Stimulated activated CD8-positive, alpha-beta memory T cell treated with anti-CD3 and anti-CD28 coated beads, Interleukin-12 subunit alpha, Interleukin-12 subunit beta, amount 100 ng/mL, for 1 hour (primary cell): ENCODE measurements around the gene TMEM255B.
"Not testable (repeated sequence)": the region's sequence is repeated elsewhere in the genome, so short reads cannot be mapped to it uniquely, and the experiment has no call there.

Experiments used
- DNase-seq: peaks from one replicate; pipeline ENCODE4 v3.0.0-alpha.2; 2020; ENCODE audit warnings: low read depth

The TMEM255B gene

GRCh38 chr13:113787694-113788093 is 28.7 kb downstream of the TMEM255B start:
- DNase-seq = no peak

GRCh38 chr13:113788413-113789135 is 29.5 kb downstream of the TMEM255B start:
- DNase-seq = no peak

- no peak for DNase-seq
Measured at GRCh38 chr13:113789167-113789566, 30.1 kb downstream of the TMEM255B start.

DNA sequence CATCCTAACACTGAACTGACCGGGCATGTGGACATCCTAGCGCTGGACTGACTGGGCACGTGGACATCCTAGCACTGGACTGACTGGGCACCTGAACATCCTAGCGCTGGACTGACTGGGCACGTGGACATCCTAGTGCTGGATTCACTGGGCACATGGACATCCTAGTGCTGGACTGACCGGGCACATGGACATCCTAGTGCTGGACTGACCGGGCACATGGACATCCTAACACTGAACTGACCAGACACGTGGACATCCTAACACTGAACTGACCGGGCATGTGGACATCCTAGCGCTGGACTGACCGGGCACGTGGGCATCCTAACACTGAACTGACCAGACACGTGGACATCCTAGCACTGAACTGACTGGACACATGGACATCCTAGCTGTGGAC is 30.9 kb downstream of the TMEM255B start:
- not testable (repeated sequence) for DNase-seq

GRCh38 chr13:113791226-113791625 is 32.2 kb downstream of the TMEM255B start:
- DNase-seq = no peak

DNA sequence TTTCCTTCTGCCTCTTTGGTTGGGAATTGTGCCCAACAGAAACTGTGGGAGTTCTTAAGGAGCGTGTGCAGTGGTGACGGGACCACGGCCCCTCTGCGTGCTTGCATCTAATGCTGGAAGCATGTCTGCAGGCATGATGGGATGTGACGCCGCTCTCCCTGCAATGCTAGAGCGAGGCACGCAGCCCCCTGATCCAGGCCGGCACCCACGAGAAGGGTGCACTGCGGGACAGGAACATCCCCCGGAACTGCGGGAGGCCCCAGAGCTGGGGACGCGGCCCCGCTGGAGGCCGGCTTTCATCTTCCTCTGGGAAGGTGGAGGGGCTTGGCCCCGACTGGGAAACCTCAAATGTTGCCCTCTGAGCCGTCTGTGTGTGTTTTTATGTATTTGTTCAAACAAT is 32.7 kb downstream of the TMEM255B start:
- DNase-seq = no peak

DNA sequence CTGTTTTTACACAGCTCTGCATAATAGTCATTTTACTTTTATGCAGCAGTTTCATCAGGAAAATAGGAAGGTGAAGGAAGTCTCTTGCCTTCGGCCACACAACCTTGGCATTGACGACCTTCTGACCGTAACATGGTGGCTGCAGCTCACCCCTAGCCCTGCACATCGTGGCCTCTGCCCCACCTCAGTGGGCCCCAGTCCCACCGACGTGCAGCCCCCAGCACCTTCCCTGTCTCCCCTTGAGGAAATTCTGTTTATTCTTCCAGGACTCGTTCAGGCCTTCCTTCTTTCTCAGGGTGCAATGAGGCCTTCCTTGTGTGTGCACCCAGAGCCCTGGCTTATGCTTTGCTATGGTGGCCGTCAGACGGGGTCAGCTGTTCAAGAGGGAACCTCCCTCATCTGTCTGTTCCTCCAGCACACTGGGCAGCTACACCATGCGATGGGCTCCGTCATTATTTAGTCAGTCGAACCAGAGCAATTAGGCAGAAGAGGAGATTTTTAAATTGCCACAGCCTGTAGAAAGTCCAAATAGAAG is 33.3 kb downstream of the TMEM255B start:
- no peak for DNase-seq

GRCh38 chr13:113792886-113793717 is 34.1 kb downstream of the TMEM255B start:
- DNase-seq = no peak

GRCh38 chr13:113793718-113794085 is 34.7 kb downstream of the TMEM255B start:
- no peak for DNase-seq

GRCh38 chr13:113794086-113794485 is 35.1 kb downstream of the TMEM255B start:
- DNase-seq = no peak

- no peak for DNase-seq
Measured at GRCh38 chr13:113794764-113795173, 35.7 kb downstream of the TMEM255B start.

- DNase-seq = not testable (repeated sequence)
Measured at GRCh38 chr13:113795362-113795761, 36.3 kb downstream of the TMEM255B start.

GRCh38 chr13:113796211-113796963 is 37.4 kb downstream of the TMEM255B start:
- no peak for DNase-seq

DNA sequence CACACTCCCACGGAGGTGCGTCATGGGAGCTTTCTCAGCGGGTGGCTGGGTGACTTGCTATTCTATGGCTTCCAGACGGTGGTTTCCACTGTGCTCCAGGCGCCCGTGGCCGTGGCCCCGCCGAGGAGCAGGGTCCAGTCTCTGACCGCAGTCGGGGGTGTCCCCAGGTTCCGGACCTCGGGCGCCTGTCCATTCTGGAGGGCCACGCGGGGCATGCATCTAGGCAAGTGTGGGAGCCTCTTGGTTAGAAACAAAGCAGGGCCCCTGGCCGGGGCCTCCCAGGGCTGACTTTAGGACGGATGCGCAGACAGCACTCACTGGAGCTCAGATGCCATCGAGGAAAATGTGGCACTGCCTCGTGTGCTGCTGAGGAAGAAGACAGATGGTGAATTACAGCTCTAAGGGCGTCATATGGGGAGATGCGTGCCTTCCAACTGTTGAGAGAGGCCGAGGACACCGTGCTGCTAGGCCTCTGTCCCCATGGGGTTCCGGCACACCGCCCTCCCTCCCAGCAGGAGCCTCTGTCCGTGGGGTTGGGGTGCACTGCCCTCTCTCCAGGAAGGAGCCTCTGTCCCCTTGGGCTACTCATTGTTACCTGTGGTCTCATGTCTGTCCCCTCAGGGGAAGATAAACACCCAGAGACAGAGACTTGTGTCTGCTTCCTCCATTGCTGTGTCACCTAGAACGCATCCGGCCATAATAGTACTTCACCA is 38.1 kb downstream of the TMEM255B start:
- DNase-seq = no peak

DNA sequence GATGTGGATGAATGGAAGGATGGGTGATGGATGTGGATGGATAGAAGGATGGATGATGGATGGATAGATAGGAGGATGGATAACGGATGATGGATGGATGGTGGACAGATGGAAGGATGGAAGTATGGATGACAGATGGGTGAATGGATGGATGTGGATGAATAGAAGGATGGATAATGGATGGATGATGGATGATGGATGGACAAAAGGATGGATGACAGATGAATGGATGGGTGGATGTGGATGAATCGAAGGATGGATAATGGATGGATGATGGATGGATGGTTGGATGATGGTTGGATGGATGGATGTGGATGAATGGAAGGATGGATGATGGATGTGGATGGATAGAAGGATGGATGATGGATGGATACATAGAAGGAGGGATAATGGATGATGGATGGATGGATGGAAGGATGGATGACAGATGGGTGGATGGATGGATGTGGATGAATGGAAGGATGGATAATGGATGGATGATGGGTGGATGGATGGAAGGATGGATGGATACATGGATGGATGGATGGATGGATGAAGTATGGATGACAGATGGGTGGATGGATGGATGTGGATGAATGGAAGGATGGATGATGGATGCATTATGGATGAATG is 39.3 kb downstream of the TMEM255B start:
- DNase-seq = no peak

DNA sequence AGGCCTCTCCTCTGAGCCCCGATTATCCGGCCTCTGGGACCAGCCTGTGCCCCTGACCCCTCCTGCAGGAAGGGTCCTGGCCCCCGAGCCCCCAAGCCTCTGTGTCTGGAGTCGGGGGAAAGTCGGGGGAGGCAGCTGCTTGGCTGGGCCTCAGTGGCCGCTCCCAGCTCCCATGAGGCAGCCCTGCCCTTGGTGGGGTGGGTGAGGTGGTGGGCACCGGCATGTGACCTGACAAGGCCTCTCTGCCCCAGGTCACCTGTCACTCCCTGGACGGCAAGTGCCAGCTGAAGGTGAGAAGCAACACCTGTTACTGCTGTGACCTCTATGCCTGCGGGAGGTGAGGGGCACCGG is 41.5 kb downstream of the TMEM255B start:
- no peak for DNase-seq

DNA sequence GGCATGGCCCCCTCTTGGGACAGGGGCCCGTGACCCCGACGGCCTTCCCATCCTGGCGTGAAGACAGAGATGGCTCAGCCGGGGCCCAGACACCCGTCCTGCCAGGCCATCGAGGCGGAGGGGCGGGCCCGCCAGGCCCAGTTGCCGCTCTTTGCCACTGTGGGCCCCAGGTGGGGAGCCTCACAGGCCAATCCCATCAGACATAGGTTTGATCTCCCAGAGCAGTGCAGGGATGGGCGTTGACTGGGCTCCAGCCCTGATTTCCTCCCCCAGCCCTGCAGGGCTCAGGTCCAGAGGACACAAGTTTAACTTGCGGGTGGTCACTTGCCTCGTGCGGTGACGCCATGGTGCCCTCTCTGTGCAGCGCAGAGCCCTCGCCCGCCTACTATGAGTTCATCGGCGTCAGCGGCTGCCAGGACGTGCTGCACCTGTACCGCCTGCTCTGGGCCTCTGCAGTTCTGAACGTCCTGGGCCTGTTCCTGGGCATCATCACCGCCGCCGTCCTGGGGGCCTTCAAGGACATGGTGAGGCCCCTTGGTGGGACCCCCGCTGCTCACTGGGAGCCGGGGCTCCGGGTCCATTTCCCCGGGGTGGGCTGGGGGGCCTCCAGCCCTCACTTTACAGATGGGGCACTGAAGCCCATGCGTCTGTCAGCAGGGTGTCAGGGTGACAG is 42.4 kb downstream of the TMEM255B start:
- no peak for DNase-seq

DNA sequence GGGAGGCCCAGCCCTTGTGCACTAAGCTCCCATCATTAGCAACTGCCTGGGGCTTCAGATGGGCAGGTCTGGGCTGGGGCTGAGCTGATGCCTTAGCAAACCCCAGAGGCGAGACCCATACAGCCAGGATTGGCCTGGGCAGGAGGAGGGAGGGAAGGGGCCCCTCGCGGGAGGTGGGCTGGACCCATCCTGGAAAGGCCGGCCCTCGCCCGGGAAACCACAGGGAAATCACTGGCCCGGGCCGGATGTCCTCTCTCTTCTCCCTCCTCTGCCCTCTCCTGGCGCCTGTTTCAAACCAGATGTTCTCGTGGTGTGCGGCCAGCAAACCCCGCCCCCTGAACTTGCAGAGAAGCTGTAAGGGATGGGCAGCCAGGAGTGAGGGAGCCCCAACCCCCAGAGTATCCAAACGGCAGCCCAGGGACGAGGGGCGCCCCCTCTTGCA is 43.1 kb downstream of the TMEM255B start:
- no peak for DNase-seq

- no peak for DNase-seq
Measured at GRCh38 chr13:113802761-113803160, 43.7 kb downstream of the TMEM255B start.

DNA sequence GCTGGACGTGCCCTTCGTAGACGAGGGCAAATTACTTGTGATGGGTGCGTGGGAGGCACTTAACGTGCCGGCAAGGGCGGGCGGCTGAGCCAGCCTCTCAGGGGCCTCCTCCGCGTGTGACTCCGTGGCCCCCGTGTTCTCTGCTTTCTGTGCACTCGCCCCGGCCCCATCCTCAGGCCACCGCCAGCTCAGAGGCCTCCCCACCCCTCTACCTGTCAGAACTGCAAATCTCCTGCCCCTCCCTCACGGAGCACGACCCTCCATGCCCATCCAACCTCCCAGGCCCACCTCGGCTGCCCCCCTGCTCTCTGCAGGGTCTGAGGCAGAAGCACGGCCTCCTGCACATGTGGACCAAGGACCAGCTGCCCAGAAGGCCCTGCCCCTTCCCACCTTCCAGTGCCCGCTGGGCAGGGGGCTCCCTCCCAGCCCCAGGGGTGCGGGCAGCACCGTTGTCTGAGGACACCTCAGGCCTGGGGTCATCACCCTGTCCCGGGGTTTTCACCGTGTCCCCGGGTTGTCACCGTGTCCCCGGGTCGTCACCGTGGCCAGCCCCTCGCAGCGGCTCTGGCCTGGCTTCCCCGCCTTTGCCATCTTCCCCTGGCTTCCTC is 44.5 kb downstream of the TMEM255B start:
- no peak for DNase-seq
